BE2C (cell line): ENCODE results near the gene TNFRSF8.
A peak's percentile ranks its signal among the peaks of the same experiment; 100 is the strongest.
"Not testable (repeated sequence)": the region's sequence is repeated elsewhere in the genome, so short reads cannot be mapped to it uniquely, and the experiment has no call there.

Experiments used
- DNase-seq: peaks from one replicate; pipeline ENCODE4 v3.0.0-alpha.2; 2020
- H3K27me3 ChIP-seq: fragments of 250-450 bp; sonication (Bioruptor Pico); 2 replicates; pipeline ENCODE4 v1.5.1; 2020; ENCODE audit warnings: mild to moderate bottlenecking
- H3K36me3 ChIP-seq: fragments of 250-450 bp; sonication (Bioruptor Pico); 2 replicates; pipeline ENCODE4 v1.5.1; 2020; ENCODE audit warnings: mild to moderate bottlenecking
- H3K4me1 ChIP-seq: fragments of 250-450 bp; sonication (Bioruptor Pico); 2 replicates; pipeline ENCODE4 v1.5.1; 2020
- H3K4me3 ChIP-seq: 2 replicates; pipeline ENCODE4 v1.5.1; 2011; ENCODE audit warnings: low read depth, low read length
- H3K9me3 ChIP-seq: fragments of 250-450 bp; sonication (Bioruptor Pico); 2 replicates; pipeline ENCODE4 v1.5.1; 2020
- TF ChIP-seq, protein P1 (sequence below): IDR thresholded peaks from 2 replicates; pipeline ENCODE4 v1.5.1; 2012; ENCODE audit warnings: mild to moderate bottlenecking, low read depth, low read length

The TNFRSF8 gene

DNA sequence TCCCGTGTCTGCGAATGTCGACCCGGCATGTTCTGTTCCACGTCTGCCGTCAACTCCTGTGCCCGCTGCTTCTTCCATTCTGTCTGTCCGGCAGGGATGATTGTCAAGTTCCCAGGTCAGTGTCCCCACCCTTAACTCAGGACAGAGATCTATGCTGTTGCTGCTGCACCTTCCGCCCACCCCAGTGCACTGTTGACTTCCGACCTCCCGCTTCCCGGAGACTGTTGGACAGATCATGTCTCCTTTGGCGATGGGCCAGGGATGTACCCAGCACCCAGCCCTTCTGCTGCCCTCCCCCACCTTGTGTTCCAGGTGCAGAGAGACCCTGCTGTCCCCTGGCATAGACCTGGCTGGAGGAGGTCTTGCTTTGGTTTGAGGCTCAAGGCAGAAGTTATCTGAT is 41.3 kb downstream of the TNFRSF8 start:
- Histone ChIP-seq H3K9me3 (no peaks in the 10 kb centered on the region), H3K27me3 (no peaks in the 10 kb centered on the region), H3K36me3 (no peaks in the 10 kb centered on the region), H3K4me1 (no peaks in the 10 kb centered on the region), H3K4me3 (peak overlapping the region; percentile 14; the same call in 1 of the 2 replicates)
- TF ChIP-seq, protein P1, sequence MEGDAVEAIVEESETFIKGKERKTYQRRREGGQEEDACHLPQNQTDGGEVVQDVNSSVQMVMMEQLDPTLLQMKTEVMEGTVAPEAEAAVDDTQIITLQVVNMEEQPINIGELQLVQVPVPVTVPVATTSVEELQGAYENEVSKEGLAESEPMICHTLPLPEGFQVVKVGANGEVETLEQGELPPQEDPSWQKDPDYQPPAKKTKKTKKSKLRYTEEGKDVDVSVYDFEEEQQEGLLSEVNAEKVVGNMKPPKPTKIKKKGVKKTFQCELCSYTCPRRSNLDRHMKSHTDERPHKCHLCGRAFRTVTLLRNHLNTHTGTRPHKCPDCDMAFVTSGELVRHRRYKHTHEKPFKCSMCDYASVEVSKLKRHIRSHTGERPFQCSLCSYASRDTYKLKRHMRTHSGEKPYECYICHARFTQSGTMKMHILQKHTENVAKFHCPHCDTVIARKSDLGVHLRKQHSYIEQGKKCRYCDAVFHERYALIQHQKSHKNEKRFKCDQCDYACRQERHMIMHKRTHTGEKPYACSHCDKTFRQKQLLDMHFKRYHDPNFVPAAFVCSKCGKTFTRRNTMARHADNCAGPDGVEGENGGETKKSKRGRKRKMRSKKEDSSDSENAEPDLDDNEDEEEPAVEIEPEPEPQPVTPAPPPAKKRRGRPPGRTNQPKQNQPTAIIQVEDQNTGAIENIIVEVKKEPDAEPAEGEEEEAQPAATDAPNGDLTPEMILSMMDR, result no peak
- no peak for DNase-seq

DNA sequence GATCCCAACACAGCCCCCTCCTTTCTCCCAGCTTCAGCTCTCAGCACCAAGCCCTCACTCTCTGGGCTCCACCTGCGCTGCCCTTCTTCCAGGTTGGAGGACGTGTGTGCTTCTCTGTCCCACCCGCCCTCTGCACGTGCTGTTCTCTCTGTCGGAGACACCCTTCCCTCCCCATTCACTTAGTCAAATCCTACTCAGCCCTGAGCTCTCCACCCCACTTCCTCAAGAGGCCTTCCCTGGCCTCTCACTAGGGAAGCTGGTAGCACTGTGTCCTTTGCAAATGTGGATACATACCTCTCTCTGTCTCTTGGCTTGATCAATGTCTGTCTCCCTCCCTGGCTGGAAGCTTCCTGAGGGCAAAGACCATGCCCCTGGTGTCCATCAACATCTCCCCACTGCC is 43.0 kb downstream of the TNFRSF8 start:
- Histone ChIP-seq H3K4me1 (no peaks in the 10 kb centered on the region), H3K27me3 (no peaks in the 10 kb centered on the region), H3K9me3 (no peaks in the 10 kb centered on the region), H3K36me3 (no peaks in the 10 kb centered on the region), H3K4me3 (no peak overlapping the region)
- DNase-seq, result no peak
- TF ChIP-seq, protein P1, result no peak

DNA sequence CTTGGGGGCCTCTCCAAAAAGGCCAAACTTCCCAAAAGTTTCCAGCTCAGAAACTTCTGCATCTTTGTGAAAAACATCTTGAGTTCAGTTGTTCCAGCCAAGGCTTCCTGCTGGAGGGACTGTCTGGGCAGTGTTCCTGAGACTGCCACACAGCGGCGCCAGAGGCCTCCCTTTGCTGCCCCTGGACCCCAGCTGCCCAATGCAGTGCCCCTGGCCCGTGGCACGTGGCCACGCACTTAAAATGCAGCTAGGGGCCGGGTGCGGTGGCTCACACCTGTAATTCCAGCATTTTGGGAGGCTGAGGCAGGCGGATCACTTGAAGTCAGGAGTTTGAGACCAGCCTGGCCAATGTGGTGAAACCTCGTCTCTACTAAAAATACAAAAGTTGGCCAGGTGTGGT is 43.8 kb downstream of the TNFRSF8 start:
- TF ChIP-seq, protein P1, result peak; percentile 46
- not testable (repeated sequence) for H3K36me3 ChIP-seq, H3K4me1 ChIP-seq, H3K4me3 ChIP-seq, H3K27me3 ChIP-seq, H3K9me3 ChIP-seq
- peak; percentile 21 for DNase-seq

DNA sequence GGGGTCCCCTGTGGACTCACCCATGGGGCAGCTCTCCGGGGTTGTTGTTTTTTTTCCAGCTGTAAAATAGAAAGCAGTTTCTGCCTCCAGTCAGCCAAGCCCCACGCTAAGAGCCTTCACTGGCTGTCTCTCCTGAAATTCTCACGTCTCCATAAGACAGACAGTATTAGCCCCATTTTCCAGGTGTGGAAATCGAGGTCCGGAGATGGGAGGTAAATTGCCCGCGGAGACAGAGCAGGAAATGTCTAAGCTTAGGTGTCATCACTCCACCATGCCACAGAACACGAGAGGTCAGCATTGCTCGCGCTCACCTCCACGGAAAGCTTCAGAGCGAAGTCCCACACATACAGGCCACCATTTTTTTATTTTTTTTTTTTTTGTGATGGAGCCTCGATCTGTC is 44.6 kb downstream of the TNFRSF8 start:
- H3K4me3 ChIP-seq, result no peak overlapping the region
- no peak for DNase-seq
- H3K9me3 ChIP-seq, result no peaks in the 10 kb centered on the region
- no peaks in the 10 kb centered on the region for H3K27me3 ChIP-seq
- TF ChIP-seq, protein P1, result no peak
- H3K36me3 ChIP-seq, result no peaks in the 10 kb centered on the region
- no peaks in the 10 kb centered on the region for H3K4me1 ChIP-seq

DNA sequence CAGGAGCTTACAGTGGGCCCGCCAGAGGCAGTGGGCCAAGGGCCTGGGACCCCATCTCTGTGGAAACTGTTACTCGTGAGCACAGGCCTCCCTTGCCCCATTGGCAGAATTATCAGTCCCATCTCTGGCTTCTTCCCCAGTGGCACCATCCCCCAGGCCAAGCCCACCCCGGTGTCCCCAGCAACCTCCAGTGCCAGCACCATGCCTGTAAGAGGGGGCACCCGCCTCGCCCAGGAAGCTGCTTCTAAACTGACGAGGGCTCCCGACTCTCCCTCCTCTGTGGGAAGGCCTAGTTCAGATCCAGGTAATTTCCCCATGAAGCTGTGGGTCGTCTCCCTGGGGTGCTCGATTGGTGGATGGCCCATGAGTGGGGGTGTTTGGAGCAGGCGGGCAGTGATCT is 46.8 kb downstream of the TNFRSF8 start:
- H3K9me3 ChIP-seq, result no peaks in the 10 kb centered on the region
- no peaks in the 10 kb centered on the region for H3K27me3 ChIP-seq
- H3K4me3 ChIP-seq, result no peak overlapping the region
- H3K36me3 ChIP-seq, result no peaks in the 10 kb centered on the region
- DNase-seq, result no peak
- TF ChIP-seq, protein P1, result no peak
- no peaks in the 10 kb centered on the region for H3K4me1 ChIP-seq

DNA sequence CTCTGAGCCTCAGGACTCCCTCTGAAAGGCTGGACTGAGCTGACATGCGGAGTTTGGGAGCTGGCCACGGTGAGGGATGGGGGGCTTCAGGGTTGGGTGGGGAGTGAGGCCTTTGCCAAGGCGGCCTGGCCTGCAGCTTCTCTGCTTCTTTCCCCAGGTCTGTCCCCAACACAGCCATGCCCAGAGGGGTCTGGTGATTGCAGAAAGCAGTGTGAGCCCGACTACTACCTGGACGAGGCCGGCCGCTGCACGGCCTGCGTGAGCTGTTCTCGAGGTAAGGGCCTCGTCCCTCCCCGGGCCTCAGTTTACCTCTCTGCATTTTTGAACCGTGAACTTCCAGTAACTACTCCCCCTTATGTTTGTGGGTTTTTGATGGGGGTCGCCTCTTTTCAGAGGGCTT is 48.6 kb downstream of the TNFRSF8 start:
- TF ChIP-seq, protein P1, result no peak
- no peaks in the 10 kb centered on the region for H3K4me1 ChIP-seq
- no peak overlapping the region for H3K4me3 ChIP-seq
- H3K27me3 ChIP-seq, result no peaks in the 10 kb centered on the region
- no peaks in the 10 kb centered on the region for H3K36me3 ChIP-seq
- no peak for DNase-seq
- no peaks in the 10 kb centered on the region for H3K9me3 ChIP-seq
